NCI-H2171 treated with DMSO at 0.1 percent for 48 hours (cell line): ENCODE measurements around the gene KRT82.
A peak's percentile ranks its signal among the peaks of the same experiment; 100 is the strongest.
"Not testable (repeated sequence)": the region's sequence is repeated elsewhere in the genome, so short reads cannot be mapped to it uniquely, and the experiment has no call there.

ENCODE experiments used
- DNase-seq: peaks from one replicate; lab custom pipeline; 2025; lab: John Stamatoyannopoulos, UW

KRT82 gene

GRCh38 chr12:52410589-52411248 is 4.6 kb upstream of the KRT82 start:
- not testable (repeated sequence) for DNase-seq

DNA sequence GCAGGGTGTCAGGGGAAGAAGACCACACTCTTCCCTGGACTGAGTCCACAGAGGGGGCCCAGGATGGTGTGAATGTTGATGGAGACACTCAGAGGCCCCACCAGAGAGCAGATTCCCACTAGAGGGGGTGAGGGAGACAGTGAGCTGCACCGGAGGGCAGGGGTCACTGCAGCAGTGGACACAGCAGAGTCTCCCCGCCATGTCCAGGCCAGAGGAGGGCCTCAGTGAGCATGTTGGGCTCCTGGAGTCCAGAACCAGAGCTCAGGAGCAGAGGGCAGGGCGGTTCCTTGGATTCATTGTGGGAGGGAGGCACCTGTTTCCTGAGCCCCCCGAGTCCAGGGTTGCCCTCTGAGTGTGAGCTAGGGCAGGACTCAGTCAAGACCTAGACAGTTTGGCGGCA is 1.8 kb upstream of the KRT82 start:
- DNase-seq = no peak

- DNase-seq = no peak
Observed at GRCh38 chr12:52404951-52405350, 1.2 kb downstream of the KRT82 start.

GRCh38 chr12:52403561-52403960 is 2.6 kb downstream of the KRT82 start:
- DNase-seq = no peak

DNA sequence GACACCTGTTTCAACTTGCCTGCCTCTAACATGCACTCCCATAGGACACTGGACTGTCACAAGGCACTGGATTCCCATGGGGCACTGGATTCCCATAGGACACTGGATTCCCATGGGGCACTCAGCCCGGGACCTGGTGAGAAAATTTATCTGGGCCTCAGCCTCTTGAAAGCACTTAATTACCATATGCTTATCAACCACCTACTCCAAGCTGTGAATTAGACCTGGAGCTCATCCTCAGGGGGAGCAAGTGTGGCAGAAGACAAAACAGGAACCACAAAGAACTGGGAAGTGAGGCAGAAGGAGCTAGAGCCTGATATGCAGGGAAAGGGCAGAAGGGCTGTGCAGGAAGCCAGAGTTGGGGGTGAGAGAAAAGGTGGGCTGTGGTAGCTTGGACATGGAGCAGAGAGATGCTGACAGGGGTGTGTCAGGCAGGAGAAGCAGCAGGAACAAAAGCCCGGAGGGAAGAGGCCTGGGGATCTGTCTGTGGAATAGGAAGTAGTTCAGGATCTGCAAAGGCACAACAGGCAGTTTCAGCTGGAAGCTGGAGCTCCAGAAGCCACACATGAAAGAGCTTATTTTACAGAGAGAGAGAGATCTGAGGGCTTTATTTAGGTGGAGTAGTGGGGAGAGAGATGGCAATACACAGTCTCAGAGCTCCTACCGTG is 3.1 kb downstream of the KRT82 start:
- peak; percentile 55 for DNase-seq

DNA sequence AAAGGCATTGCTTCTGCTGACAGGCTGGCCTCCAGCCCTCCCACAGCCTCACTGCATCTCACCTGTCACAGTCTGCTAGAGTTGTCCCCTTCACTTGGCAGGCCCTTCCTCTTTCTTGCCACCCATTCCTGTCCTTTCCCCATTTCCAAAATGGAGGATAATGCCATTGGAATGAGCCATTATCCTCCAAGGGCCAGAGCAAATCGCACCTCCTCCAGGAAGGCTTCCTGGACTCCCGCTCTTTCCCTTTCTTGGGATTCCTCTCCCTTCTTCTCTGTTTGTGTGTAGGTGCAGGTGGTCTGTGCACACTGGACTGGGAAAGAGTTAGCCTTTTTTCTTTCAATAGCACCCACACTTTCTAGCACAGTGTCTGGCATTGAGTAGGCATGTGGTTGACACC is 3.8 kb downstream of the KRT82 start:
- DNase-seq = no peak

GRCh38 chr12:52401926-52402325 is 4.2 kb downstream of the KRT82 start:
- DNase-seq = no peak

DNA sequence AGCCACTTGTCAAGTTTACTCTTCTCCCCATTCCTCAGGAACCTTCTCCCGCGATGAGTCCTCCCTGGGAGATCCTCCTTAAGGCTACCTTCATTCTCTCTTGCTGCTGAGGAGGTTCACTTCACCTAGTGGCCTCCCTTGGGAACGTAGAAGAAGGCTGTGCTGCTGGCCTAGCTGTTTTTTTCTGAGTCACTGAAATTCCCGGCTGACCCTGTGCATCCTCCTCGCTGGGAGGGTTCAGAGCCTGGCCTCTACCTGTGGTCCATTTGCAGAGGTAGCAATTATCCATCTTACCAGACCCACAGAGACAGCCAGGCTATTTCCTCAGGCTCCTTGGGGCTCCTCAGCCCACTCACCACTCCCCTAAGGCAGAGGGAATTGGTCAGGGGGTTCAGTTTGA is 4.6 kb downstream of the KRT82 start:
- no peak for DNase-seq

DNA sequence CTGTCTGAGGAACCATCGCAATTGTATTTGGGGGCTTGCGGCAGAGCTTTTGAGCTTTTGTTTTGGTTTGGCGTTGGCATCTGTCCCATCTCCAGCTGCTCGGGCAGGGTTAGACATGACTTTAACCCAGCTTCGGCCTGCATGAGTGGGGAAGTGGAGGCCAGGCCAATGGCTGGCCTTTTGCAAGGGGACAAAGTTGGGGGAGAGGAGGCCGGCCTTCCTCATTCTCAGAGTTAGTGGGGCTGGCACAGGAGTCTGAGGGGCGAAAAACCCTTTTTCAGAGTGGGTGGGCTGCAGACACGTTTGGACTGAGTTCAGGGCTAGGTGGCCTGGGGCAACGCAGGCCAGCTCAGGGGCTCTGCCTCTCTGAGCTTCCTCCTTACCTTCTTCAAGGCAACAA is 5.2 kb downstream of the KRT82 start:
- DNase-seq = no peak

DNA sequence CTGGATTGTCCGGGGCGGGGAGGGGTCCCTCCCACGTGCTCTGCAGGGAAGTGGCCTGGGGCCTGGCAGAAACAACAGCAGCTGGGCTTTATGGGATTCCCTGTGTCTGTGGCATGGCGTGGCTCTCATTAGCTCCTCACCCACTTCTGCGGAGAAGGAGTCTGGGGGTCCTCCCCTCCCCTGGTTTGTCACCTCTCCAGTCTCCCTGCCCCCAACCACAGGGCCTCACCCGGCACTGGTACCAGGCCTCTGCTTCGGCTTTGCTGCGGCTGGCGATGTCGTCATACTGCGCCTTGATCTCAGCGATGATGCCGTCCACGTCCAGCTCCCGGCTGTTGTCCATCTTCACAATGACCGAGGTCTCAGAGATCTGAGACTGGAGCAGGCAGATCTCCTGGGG is 6.4 kb downstream of the KRT82 start:
- DNase-seq = no peak

DNA sequence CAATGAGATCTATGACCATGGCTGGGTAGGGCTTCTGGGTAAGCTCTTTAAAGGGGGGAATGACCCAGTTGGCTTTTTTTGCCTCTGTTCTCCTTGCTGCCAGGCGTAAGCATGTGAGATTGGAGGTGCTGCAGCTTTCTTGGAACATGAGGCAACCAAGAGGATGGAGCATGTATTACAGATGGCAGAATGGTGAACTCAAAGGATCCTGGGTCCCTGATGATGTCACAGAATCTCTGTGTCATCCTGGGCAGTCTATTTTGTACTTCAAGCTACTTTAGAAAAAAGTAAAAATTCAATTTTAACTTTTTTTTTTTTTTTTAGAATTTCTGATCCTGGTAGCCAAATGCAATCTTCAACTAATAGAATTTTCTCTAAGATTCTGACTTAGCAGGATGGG is 8.0 kb downstream of the KRT82 start:
- no peak for DNase-seq

GRCh38 chr12:52396656-52397055 is 9.5 kb downstream of the KRT82 start:
- no peak for DNase-seq

DNA sequence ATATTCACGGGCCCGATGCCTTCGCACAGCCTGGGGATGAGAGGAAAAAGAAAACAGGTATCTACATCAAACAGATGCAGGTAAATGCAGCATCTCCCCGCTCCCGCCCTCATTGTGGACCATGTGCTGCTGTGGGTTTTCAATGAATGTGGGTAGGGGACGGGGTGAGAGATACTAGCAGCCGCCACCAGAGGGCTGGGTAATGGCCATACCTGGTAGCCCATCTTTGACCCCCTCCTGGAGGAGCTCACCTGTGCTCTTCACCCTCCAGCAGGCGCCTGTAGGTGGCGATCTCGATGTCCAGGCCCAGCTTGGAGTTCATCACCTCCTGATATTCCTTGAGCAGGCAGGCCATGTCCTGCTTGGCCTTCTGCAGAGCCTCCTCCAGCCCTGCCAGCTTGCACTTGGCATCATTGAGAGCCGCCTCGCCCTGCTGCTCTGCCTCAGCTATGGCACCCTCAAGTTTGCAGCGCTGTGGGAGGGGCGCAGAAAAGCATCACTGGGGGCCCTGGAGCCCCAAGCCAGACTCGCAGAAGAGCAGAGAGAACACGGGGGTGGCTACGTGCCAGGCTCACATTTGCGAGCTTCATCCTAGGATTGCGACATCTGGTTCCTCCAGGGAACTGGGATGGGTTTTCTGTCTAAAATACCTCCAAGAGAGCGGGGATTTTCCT is 10.2 kb downstream of the KRT82 start:
- DNase-seq = peak; percentile 74

GRCh38 chr12:52394836-52395405 is 11.2 kb downstream of the KRT82 start:
- no peak for DNase-seq

DNA sequence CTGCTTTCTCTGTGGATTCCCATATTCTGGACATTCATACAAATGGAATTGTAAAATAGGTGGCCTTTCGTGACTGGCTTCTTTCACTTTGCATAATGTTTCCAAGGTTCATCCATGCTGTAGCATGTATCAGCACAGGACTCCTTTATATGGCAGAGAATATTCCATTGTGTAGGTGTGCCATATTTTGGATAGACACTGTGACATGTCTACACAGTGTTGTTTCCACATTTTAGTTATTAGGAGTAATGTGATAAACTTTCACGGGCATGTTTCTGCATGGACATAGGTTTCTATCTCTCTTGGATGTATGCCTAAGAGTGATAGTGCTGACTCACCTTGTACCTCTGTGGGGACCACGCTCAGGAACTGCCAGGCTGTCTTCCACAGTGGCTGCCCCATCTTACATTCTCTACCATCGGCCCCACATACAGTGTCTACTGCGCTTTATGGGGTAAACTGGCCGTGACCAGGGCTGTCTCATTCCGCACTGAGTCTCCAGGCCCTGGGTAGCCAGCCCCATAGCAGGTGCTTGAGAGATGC is 13.6 kb downstream of the KRT82 start:
- DNase-seq = no peak

DNA sequence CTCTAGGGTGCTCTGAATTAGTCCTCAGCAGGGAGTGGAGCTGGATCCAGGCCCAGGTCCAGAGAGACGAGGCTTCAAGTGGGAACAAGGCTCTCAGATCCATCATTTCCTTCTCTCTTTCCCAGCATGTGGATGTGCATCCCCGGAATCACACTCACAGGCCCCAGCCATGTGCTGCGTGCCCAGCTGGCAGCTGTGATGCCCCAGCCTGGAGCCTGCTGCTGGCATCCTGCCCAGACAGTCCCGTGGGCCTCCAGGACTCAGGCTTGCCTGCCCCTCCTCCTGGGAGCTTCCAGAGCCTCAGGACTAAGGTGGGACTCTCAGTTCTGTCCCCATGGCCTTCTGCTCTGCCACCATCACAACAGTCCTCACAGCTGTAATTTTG is 14.5 kb downstream of the KRT82 start:
- DNase-seq = peak; percentile 92

DNA sequence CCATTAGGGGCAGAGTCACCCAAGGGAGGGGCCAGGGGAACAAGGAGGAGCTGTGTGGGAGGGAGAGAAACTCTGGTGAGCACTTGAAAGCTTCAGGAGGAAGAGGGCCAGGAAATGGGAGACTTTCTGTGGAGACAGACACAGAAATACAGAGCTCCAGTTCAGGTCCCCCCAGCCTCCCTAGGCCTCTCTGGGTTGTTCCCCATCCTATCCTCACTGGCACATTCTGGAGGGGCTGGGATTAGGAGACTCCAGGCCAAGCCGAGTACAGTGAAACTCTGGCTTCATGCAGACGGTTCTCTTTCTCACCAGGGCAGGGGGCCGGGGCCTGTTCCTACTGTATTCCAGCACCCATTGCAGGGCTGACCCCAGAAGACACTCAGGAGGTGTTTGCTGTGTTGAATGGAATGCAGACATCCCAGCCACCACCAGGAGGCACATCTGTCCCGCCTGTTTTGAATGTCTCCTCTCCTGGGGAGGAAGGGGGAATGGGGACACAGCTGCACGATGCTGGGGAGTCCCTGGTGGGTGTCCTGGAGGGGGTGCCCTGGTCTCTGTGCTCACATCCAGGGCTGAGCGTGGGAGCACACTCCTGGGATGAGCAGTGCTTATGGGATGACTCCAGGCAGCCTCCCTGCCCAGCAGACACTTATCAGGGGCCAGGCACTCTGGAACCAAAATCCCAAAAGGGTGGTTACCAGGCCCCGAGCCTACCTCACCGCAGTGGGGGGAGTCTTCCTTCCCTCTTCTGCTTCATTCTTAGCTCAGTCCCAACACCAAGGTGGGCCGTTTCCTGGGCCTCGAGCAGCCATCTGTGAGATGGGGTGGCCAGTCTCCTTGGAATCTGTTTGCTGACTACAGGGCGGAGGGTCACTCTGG is 15.2 kb downstream of the KRT82 start:
- no peak for DNase-seq

- DNase-seq = no peak
Observed at GRCh38 chr12:52389313-52390207, 16.6 kb downstream of the KRT82 start.

- no peak for DNase-seq
Observed at GRCh38 chr12:52387859-52388258, 18.3 kb downstream of the KRT82 start.

- DNase-seq = no peak
Observed at GRCh38 chr12:52385226-52385702, 20.9 kb downstream of the KRT82 start, which contains the start of gene KRT84. Gene KRT84, minus strand, starts transcription at chr12:52385652. Its CDS starts 67 bp downstream, at chr12:52385585.
